Ishikawa (cell line): ENCODE data around the gene IL13RA2.

Source experiments
- CEBPB ChIP-seq: IDR thresholded peaks from 2 replicates; pipeline ENCODE4 v1.6.1; 2012
- CREB1 ChIP-seq: IDR thresholded peaks from 2 replicates; pipeline ENCODE4 v1.6.1; 2012; ENCODE audit warnings: low read depth
- EGR1 ChIP-seq: IDR thresholded peaks from 2 replicates; pipeline ENCODE4 v1.6.1; 2012
- EP300 ChIP-seq: IDR thresholded peaks from 2 replicates; pipeline ENCODE4 v1.6.1; 2012; ENCODE audit warnings: borderline replicate concordance
- FOXM1 ChIP-seq: IDR thresholded peaks from 2 replicates; pipeline ENCODE4 v1.6.1; 2012; ENCODE audit warnings: low read depth, borderline replicate concordance
- NFIC ChIP-seq: IDR thresholded peaks from 2 replicates; pipeline ENCODE4 v1.6.1; 2012
- RAD21 ChIP-seq: IDR thresholded peaks from 2 replicates; pipeline ENCODE4 v1.6.1; 2012; ENCODE audit warnings: low read depth
- REST ChIP-seq: IDR thresholded peaks from 2 replicates; pipeline ENCODE4 v1.6.1; 2012; ENCODE audit warnings: low read depth, mild to moderate bottlenecking
- TAF1 ChIP-seq: IDR thresholded peaks from 2 replicates; pipeline ENCODE4 v1.6.1; 2012; ENCODE audit warnings: low read depth, mild to moderate bottlenecking
- TCF12 ChIP-seq: IDR thresholded peaks from 2 replicates; pipeline ENCODE4 v1.6.1; 2012; ENCODE audit warnings: low read depth
- TEAD4 ChIP-seq: IDR thresholded peaks from 2 replicates; pipeline ENCODE4 v1.6.1; 2012
- USF1 ChIP-seq: IDR thresholded peaks from 2 replicates; pipeline ENCODE4 v1.6.1; 2012
- YY1 ChIP-seq: IDR thresholded peaks from 2 replicates; pipeline ENCODE4 v1.6.1; 2012; ENCODE audit warnings: low read depth
- ZBTB7A ChIP-seq: IDR thresholded peaks from 2 replicates; pipeline ENCODE4 v1.6.1; 2012; ENCODE audit warnings: low read depth
- TF ChIP-seq, protein P1 (sequence below): IDR thresholded peaks from 2 replicates; pipeline ENCODE4 v1.6.1; 2012

IL13RA2 gene

DNA sequence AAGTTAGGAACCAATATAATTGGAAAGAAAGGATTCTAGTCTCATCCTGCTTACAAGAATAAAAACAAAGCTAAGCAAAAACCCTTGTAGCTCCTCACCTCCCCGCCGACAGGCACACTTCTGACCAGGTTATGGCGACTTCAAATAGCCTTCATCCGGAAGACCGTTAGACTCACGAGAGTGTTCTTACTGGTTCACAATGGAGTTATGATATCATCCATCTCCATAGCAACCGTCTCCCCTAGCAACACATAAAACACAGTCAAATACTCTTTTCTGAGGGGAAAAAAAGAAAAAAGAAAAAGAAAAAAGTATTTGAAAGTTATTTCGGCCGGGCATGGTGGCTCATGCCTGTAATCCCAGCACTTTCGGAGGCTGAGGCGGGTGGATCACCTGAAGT is at the start of gene IL13RA2:
TSS of gene IL13RA2 (minus strand) at position 162 of the 400 bp plus-strand sequence. CDS start 347 bp downstream, outside the sequence.
- TF ChIP-seq TEAD4 (no peak), EP300 (no peak), ZBTB7A (no peak), TAF1 (no peak), FOXM1 (no peak), EGR1 (no peak), NFIC (no peak), YY1 (no peak), REST (no peak), TCF12 (no peak), CEBPB (no peak), CREB1 (no peak), USF1 (no peak)
- TF ChIP-seq, protein P1, sequence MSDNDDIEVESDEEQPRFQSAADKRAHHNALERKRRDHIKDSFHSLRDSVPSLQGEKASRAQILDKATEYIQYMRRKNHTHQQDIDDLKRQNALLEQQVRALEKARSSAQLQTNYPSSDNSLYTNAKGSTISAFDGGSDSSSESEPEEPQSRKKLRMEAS: no peak

GRCh38 chrX:115065304-115065703 is 47.9 kb upstream of the IL13RA2 start:
- no peak for TF ChIP-seq NFIC

DNA sequence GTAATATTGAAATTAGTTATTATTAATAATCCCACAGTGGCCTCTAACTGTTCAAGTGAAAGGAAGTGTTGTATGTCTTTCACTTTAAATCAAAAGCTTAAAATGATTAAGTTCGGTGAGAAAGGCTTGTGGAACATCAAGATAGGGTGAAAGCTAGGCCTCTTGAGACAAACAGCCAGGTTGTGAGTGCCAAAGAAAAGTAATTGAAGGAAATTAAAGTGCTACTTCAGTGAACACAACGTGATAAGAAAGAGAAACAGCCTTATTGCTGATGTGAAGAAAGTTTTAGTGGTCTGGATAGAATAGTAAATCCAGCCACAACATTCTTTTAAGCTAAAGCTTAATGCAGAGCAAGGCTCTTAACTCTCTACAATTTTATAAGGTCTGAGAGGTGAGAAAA is 42.6 kb upstream of the IL13RA2 start:
- TF ChIP-seq EGR1 (no peak), NFIC (no peak), EP300 (no peak), REST (no peak), CREB1 (no peak), FOXM1 (no peak), ZBTB7A (no peak), TEAD4 (no peak), YY1 (no peak), RAD21 (no peak)

DNA sequence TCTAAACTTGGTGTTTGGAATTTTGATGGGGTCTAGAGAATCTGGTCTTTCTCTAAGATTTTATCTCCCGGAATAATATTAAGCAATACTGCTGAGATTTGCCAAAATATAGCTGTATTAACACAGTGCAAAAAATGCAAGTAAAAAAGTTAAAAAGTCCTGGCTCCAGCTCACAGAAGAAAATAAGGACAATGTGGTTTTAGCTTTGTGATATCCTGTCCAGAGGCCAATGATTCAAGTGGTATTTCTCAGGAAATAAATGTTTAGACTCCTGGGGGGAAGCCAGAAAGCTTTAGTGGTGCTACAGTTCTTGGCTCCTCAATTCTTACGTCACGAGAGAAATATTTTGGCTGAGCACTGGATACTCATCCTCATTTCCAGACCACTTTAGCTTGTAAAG is 40.9 kb upstream of the IL13RA2 start:
- TF ChIP-seq CREB1: no peak

GRCh38 chrX:115054876-115055275 is 37.5 kb upstream of the IL13RA2 start:
- TF ChIP-seq EGR1: no peak
- no peak for TF ChIP-seq TEAD4
- TF ChIP-seq ZBTB7A: no peak
- TF ChIP-seq TCF12: no peak
- TF ChIP-seq FOXM1: no peak
- no peak for TF ChIP-seq EP300
- no peak for TF ChIP-seq YY1
- TF ChIP-seq TAF1: no peak
- no peak for TF ChIP-seq USF1
- TF ChIP-seq NFIC: no peak
- TF ChIP-seq, protein P1: no peak
- no peak for TF ChIP-seq RAD21
- TF ChIP-seq CEBPB: no peak
- TF ChIP-seq CREB1: no peak

GRCh38 chrX:115053223-115053622 is 35.8 kb upstream of the IL13RA2 start:
- TF ChIP-seq CREB1: no peak
- TF ChIP-seq NFIC: no peak
- TF ChIP-seq EP300: no peak
- TF ChIP-seq, protein P1: no peak
- TF ChIP-seq USF1: no peak
- no peak for TF ChIP-seq RAD21
- TF ChIP-seq TCF12: no peak
